ENCODE data around the gene ASCL3.
"Not testable (repeated sequence)": the region's sequence is repeated elsewhere in the genome, so short reads cannot be mapped to it uniquely, and the experiment has no call there.

ASCL3 gene

GRCh38 chr11:8899119-8899753, 43.6 kb downstream of the ASCL3 start:
- Histone ChIP-seq H3K4me1 (no peaks in the 10 kb centered on the region), H3K4me3 (no peak overlapping the region), H3K27me3 (no peaks in the 10 kb centered on the region), H3K36me3 (no peaks in the 10 kb centered on the region), H3K27ac (no peak overlapping the region), H3K9me3 (peaks cover 0 to 10% (median 5%) of the 10 kb centered on the region in 3 donors)
- intact Hi-C loops (cut with DNase I; ENCODE audit: low total_unique reads), result no loop called here
- no peak for DNase-seq
- no peak for TF ChIP-seq CTCF (IDR thresholded peaks at IDR 0.05)

DNA sequence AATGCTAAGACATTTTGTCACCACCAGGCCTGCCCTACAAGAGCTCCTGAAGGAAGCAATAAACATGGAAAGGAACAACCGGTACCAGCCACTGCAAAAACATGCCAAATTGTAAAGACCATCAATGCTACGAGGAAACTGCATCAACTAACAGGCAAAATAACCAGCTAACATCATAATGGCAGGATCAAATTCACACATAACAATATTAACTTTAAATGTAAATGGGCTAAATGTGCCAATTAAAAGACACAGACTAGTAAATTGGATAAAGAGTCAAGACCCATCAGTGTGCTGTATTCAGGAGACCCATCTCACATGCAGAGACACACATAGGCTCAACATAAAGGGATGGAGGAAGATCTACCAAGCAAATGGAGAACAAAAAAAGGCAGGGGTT, 51.6 kb downstream of the ASCL3 start:
- H3K36me3 ChIP-seq; DNase-seq; H3K4me3 ChIP-seq; H3K27me3 ChIP-seq; H3K9me3 ChIP-seq; H3K4me1 ChIP-seq; H3K27ac ChIP-seq; intact Hi-C loops (cut with DNase I; ENCODE audit: low total_unique reads): not testable (repeated sequence)

All from tibial artery (tissue), 4 donors.